CD4-positive, CD25-positive, alpha-beta regulatory T cell (primary cell): Measurements from ENCODE around the gene STK31. TPM values are rescaled to one million over a fixed set of nuclear protein-coding genes. Genes with fewer than 3 reads are reported as not detected.

Source experiments
- ATAC-seq, 2 donors: fragments of 150-1000 bp; cut with Tn5 transposase; one replicate each; pipeline ENCODE4 v1.10.0; 2021; ENCODE audit warnings: low read depth in 2 of 2, moderate number of reproducible peaks in 2 of 2, moderate library complexity in 1 of 2
- DNase-seq, 3 donors: peaks; one replicate each; pipeline versions ENCODE4 v3.0.0 to v3.0.0-alpha.2; 2012 to 2022; ENCODE audit warnings: mixed read lengths in 1 of 3
- H3K27ac ChIP-seq: one replicate; pipeline ENCODE4 v1.7.0; 2013; ENCODE audit warnings: mild to moderate bottlenecking, low read length; ENCODE audit not compliant: insufficient read depth, poor library complexity, severe bottlenecking
- H3K27me3 ChIP-seq: one replicate; pipeline ENCODE4 v1.7.0; 2013; ENCODE audit warnings: low read length; ENCODE audit not compliant: control insufficient read depth, insufficient read depth
- H3K36me3 ChIP-seq: one replicate; pipeline ENCODE4 v1.7.0; 2013; ENCODE audit warnings: mild to moderate bottlenecking, low read length, moderate library complexity; ENCODE audit not compliant: control insufficient read depth, insufficient read depth
- H3K4me1 ChIP-seq: 2 replicates; pipeline ENCODE4 v1.7.0; 2013; ENCODE audit warnings: mild to moderate bottlenecking, low read length; ENCODE audit not compliant: insufficient read depth, control insufficient read depth, poor library complexity, severe bottlenecking
- H3K4me3 ChIP-seq: one replicate; pipeline ENCODE4 v1.7.0; 2013; ENCODE audit warnings: low read depth, mild to moderate bottlenecking, low read length, moderate library complexity
- H3K9me3 ChIP-seq, 2 experiments: 1 replicate in 1 of 2; 2 replicates in 1 of 2; pipeline ENCODE4 v1.7.0; 2013; ENCODE audit warnings: low read length in 2 of 2, mild to moderate bottlenecking in 1 of 2, moderate library complexity in 1 of 2; ENCODE audit not compliant: control insufficient read depth in 2 of 2
- H3K27ac Mint-ChIP-seq, 3 donors: one replicate each; pipeline ENCODE4 v1.8.0; 2020 to 2022; ENCODE audit warnings: mild to moderate bottlenecking in 3 of 3, mixed read lengths in 3 of 3, moderate library complexity in 2 of 3
- H3K27me3 Mint-ChIP-seq: one replicate; pipeline ENCODE4 v1.8.0; 2022; ENCODE audit warnings: mild to moderate bottlenecking, mixed read lengths
- H3K36me3 Mint-ChIP-seq: one replicate; pipeline ENCODE4 v1.8.0; 2020; ENCODE audit warnings: mixed read lengths
- H3K4me1 Mint-ChIP-seq, 4 donors: one replicate each; pipeline ENCODE4 v1.8.0; 2020 to 2022; ENCODE audit warnings: mixed read lengths in 4 of 4, mild to moderate bottlenecking in 1 of 4
- H3K4me3 Mint-ChIP-seq, 4 donors: one replicate each; pipeline ENCODE4 v1.8.0; 2020 to 2022; ENCODE audit warnings: mild to moderate bottlenecking in 4 of 4, mixed read lengths in 4 of 4, moderate library complexity in 3 of 4
- H3K9me3 Mint-ChIP-seq, 7 donors: one replicate each; pipeline ENCODE4 v1.8.0; 2020 to 2022; ENCODE audit warnings: mixed read lengths in 7 of 7, mild to moderate bottlenecking in 3 of 7, moderate library complexity in 2 of 7
- polyA plus RNA-seq, 4 donors: library from polyadenylated mRNA; unstranded; fragments of 300-500 nt; fragmentation: Illumina TruSeq; gene quantifications; one replicate each; pipeline ENCODE4 v1.2.3, GENCODE V29; 2021
- total RNA-seq: library from RNA; stranded (reverse); gene quantifications from one replicate; pipeline ENCODE4 v1.2.3, GENCODE V29; 2022

Gene STK31, protein sequence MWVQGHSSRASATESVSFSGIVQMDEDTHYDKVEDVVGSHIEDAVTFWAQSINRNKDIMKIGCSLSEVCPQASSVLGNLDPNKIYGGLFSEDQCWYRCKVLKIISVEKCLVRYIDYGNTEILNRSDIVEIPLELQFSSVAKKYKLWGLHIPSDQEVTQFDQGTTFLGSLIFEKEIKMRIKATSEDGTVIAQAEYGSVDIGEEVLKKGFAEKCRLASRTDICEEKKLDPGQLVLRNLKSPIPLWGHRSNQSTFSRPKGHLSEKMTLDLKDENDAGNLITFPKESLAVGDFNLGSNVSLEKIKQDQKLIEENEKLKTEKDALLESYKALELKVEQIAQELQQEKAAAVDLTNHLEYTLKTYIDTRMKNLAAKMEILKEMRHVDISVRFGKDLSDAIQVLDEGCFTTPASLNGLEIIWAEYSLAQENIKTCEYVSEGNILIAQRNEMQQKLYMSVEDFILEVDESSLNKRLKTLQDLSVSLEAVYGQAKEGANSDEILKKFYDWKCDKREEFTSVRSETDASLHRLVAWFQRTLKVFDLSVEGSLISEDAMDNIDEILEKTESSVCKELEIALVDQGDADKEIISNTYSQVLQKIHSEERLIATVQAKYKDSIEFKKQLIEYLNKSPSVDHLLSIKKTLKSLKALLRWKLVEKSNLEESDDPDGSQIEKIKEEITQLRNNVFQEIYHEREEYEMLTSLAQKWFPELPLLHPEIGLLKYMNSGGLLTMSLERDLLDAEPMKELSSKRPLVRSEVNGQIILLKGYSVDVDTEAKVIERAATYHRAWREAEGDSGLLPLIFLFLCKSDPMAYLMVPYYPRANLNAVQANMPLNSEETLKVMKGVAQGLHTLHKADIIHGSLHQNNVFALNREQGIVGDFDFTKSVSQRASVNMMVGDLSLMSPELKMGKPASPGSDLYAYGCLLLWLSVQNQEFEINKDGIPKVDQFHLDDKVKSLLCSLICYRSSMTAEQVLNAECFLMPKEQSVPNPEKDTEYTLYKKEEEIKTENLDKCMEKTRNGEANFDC
- 0.44 TPM for total RNA-seq
- under 1 TPM in 1 of 4 donors, not detected in 3; 0.11 TPM for polyA plus RNA-seq

DNA sequence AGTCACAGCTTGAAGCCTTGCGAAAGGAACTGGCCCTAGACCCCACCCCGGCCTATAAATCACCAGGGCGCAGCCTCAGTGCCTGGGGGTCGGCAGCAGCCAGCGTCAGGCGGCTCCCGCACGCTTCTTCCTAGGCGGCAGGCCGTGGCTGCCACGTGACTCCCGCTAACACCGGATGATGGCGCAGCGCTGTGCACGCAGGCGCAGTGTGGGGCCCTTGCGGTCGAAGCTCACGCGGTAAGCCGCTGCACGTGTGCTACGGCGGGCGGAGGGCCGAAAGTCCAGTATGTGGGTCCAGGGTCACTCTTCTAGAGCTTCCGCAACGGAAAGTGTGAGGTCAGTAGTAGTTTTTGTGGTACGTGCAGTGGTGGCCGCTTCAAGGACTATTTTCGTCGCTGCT, at the start of gene STK31:
Gene STK31, plus strand, starts transcription at position 220 of the 400 bp plus-strand sequence. Its CDS starts 67 bp downstream, at position 287.
- Histone ChIP-seq H3K27me3 (no peaks in the 10 kb centered on the region), H3K36me3 (peaks cover 10% of the 10 kb centered on the region), H3K9me3 (peaks cover 7 to 14% of the 10 kb centered on the region in 2 experiments), H3K4me1 (no peaks in the 10 kb centered on the region), H3K4me3 (no peak within 1 kb of the TSS), H3K27ac (no peak within 1 kb of the TSS)
- Mint-ChIP-seq H3K27me3 (peaks cover 4% of the 10 kb centered on the region), H3K36me3 (peaks cover 16% of the 10 kb centered on the region), H3K27ac (no peak within 1 kb of the TSS), H3K9me3 (peaks cover 0 to 12% (median 5%) of the 10 kb centered on the region in 7 donors), H3K4me3 (no peak within 1 kb of the TSS), H3K4me1 (peaks cover 0 to 4% (median under 1%) of the 10 kb centered on the region in 4 donors)
- no peak for ATAC-seq
- DNase-seq = no peak

DNA sequence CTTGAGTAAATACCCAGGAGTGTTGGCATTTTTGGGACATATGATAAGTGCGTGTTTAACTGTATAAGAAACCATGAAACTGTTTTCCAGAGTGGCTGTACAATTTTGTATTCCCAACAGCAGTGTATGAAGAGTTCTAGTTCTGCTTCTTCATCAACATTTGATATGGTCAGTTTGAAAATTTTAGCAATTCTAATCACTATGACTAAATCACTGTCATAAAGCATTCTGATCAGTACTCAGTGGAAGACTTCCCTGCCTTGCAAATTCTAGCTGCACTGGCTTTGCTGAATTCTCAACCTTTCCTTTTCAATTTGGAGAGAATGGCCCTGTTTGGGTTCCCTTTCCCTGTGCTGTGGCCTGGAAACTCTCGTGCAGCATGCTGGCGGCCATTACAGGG, 48.6 kb upstream of the STK31 start:
- H3K4me1 ChIP-seq = no peaks in the 10 kb centered on the region
- Mint-ChIP-seq H3K27me3 (peaks cover 4% of the 10 kb centered on the region), H3K27ac (no peak overlapping the region), H3K4me3 (no peak overlapping the region), H3K4me1 (no peaks in the 10 kb centered on the region), H3K36me3 (peaks cover 4% of the 10 kb centered on the region), H3K9me3 (peaks cover 3 to 18% (median 7%) of the 10 kb centered on the region in 7 donors)
- DNase-seq = no peak
- H3K9me3 ChIP-seq = peaks cover 4 to 9% of the 10 kb centered on the region in 2 experiments
- ATAC-seq = no peak
- no peak overlapping the region for H3K27ac ChIP-seq
- no peaks in the 10 kb centered on the region for H3K36me3 ChIP-seq
- no peak overlapping the region for H3K4me3 ChIP-seq
- no peaks in the 10 kb centered on the region for H3K27me3 ChIP-seq

DNA sequence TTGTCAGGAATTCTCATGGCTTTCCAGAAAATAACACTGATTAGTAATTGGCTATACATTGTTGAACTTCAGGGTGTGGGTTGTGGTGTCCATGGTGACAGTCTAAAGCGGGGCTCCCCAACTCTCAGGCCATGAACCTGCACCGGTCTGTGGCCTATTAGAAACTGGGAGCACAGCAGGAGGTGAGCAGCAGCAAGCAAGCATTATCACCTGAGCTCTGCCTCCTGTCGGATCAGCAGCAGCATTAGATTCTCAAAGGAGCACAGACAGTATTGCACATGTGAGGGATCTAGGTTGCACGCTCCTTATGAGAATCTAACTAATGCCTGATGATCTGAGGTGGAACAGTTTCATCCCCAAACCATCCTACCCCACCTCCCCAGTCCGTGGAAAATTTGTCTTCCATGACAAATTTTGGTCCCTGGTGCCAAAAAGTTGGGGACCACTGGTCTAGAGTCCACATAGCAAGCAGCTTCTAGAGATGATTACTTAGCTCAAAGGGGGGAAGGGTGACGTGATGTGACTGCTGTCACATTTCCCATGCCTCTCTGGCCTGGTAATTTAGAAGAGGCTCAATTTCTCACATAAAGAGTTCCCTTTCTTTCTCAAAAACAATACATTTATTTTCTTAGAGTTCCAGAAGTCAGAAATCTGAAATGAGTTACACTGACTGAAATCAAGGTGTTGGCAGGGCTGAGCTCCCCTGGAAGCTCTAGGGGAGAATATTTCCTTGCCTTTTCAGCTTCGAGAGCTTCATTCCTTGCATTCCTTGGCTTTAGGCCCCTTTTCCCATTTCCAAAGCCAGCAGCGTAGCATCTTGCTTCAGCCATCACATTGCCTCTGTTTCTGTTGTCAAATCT, 47.7 kb upstream of the STK31 start:
- ATAC-seq = no peak
- Mint-ChIP-seq H3K27me3 (peaks cover 4% of the 10 kb centered on the region), H3K27ac (no peak overlapping the region), H3K9me3 (peaks cover 0 to 9% (median 4%) of the 10 kb centered on the region in 7 donors), H3K36me3 (peaks cover 4% of the 10 kb centered on the region), H3K4me1 (no peaks in the 10 kb centered on the region), H3K4me3 (no peak overlapping the region)
- H3K27me3 ChIP-seq = no peaks in the 10 kb centered on the region
- peaks cover 4 to 9% of the 10 kb centered on the region in 2 experiments for H3K9me3 ChIP-seq
- no peak for DNase-seq
- H3K27ac ChIP-seq = no peak overlapping the region
- no peak overlapping the region for H3K4me3 ChIP-seq
- no peaks in the 10 kb centered on the region for H3K4me1 ChIP-seq
- no peaks in the 10 kb centered on the region for H3K36me3 ChIP-seq

DNA sequence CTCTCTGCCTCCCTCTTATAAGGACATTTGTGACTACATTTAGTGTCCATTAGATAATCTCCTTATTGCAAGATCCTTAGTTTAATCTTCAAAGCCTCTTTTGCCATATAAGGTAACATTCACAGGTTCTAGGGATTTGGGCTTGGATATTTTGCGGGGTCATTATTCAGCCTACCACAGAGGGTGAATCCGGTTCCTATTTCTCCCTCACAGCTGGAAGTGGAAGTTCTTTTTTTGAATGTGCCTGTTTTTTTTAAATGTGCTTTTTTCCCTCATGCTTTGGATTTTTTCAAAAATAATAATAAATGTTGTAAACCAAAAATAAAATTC, 47.1 kb upstream of the STK31 start:
- H3K27ac Mint-ChIP-seq = no peak overlapping the region
- no peaks in the 10 kb centered on the region for H3K27me3 ChIP-seq
- H3K4me3 Mint-ChIP-seq = no peak overlapping the region
- no peak for DNase-seq
- no peaks in the 10 kb centered on the region for H3K4me1 Mint-ChIP-seq
- ATAC-seq = no peak
- no peaks in the 10 kb centered on the region for H3K36me3 ChIP-seq
- no peak overlapping the region for H3K4me3 ChIP-seq
- H3K27me3 Mint-ChIP-seq = peaks cover 4% of the 10 kb centered on the region
- H3K9me3 Mint-ChIP-seq = peaks cover 0 to 8% (median 4%) of the 10 kb centered on the region in 7 donors
- H3K4me1 ChIP-seq = no peaks in the 10 kb centered on the region
- H3K9me3 ChIP-seq = peaks cover 4 to 9% of the 10 kb centered on the region in 2 experiments
- no peak overlapping the region for H3K27ac ChIP-seq
- peaks cover 4% of the 10 kb centered on the region for H3K36me3 Mint-ChIP-seq

DNA sequence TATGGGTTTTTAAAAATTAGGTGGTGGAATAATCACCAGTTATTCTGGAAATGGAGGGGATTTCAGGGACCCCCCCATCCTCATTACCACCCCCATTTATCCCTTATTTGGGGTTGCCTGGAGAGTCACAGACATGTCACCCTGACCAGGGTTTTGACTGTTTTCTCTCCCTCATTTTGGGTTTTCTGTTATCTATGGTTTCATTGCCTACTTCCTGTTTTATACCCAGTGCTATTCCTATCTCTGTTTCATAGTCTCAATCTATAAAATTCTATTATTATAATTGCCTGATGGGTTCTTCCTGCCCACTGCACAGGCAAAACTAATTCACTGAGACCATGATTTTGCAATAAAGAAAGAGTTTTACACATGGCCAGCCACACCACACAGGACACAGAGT, 45.9 kb upstream of the STK31 start:
- H3K9me3 Mint-ChIP-seq = peaks cover 0 to 4% (median 0%) of the 10 kb centered on the region in 7 donors
- ATAC-seq (no peak), DNase-seq (no peak)
- Histone ChIP-seq H3K36me3 (no peaks in the 10 kb centered on the region), H3K4me3 (no peak overlapping the region), H3K27ac (no peak overlapping the region), H3K27me3 (no peaks in the 10 kb centered on the region), H3K4me1 (no peaks in the 10 kb centered on the region), H3K9me3 (peaks cover 0 to under 1% of the 10 kb centered on the region in 2 experiments)
- H3K4me3 Mint-ChIP-seq = no peak overlapping the region
- H3K27ac Mint-ChIP-seq = no peak overlapping the region
- H3K27me3 Mint-ChIP-seq = peaks cover 4% of the 10 kb centered on the region
- no peaks in the 10 kb centered on the region for H3K36me3 Mint-ChIP-seq
- no peaks in the 10 kb centered on the region for H3K4me1 Mint-ChIP-seq

DNA sequence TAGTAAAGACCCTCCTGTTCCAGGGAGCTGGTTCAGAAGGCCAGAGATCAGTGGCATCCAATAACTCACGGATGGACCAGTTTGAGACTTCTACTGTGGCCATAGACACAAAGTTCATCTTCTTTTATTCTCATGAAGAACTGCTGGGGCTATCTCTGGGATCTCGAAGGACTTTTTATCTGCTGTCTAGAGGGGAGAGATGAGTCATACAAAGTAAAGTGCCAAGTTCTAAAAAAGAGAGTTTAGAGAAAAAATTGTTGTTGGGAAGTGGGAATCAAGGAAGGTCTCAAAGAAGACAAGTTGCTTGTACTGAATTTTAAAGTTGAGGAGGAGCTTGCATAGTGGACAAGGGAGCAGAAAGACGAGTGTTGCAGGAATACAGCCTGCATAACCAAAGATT, 38.0 kb upstream of the STK31 start:
- Mint-ChIP-seq H3K4me1 (no peaks in the 10 kb centered on the region), H3K36me3 (peaks cover 3% of the 10 kb centered on the region), H3K9me3 (peaks cover 0 to 1% (median 0%) of the 10 kb centered on the region in 7 donors), H3K4me3 (no peak overlapping the region), H3K27ac (no peak overlapping the region), H3K27me3 (peaks cover 20% of the 10 kb centered on the region)
- Histone ChIP-seq H3K9me3 (no peaks in the 10 kb centered on the region), H3K36me3 (no peaks in the 10 kb centered on the region), H3K4me3 (no peak overlapping the region), H3K4me1 (no peaks in the 10 kb centered on the region), H3K27ac (no peak overlapping the region), H3K27me3 (no peaks in the 10 kb centered on the region)
- ATAC-seq (no peak), DNase-seq (no peak)

DNA sequence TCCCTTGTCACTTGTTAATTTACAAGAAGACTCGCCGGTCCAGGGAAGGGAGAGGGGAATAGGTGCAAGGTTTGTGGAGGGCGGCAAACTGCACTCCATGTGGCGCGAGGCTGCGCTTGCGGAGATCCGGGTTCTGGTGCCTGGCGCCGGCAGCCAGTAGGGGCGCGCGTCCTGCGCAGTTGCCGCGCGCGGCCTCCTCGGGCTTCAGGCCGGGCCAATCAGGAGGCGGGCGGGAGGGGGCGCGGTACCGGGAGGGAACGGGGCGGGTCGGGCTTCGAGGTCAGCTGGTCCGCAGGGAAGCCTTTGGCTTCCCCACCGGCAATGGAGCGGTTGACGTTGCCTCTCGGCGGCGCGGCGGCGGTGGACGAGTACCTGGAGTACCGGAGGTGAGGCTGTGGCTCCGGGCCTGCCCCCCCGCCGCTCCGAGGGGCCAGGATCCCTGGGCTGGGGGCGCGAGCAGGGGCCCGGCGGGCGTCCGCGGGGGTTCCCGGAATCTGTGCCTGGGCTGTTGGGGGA, 30.1 kb upstream of the STK31 start, which contains the start of gene FAM221A:
Gene FAM221A, plus strand, starts transcription at position 302 of the 516 bp plus-strand sequence. Its CDS starts 20 bp downstream, at position 322.
- peaks cover 5 to 28% (median 11%) of the 10 kb centered on the region in 4 donors for H3K4me1 Mint-ChIP-seq
- peak within 1 kb of the TSS; percentile 87 to 90 (median 88) for H3K27ac Mint-ChIP-seq
- H3K4me3 Mint-ChIP-seq = peak within 1 kb of the TSS; percentile 95 to 98 (median 97)
- no peaks in the 10 kb centered on the region for H3K27me3 ChIP-seq
- DNase-seq = peak; percentile 73 to 88 (median 80)
- no peaks in the 10 kb centered on the region for H3K36me3 ChIP-seq
- peaks cover 5% of the 10 kb centered on the region for H3K27me3 Mint-ChIP-seq
- peak within 1 kb of the TSS; percentile 61 for H3K27ac ChIP-seq
- peak; percentile 96 to 97 for ATAC-seq
- no peaks in the 10 kb centered on the region for H3K9me3 ChIP-seq
- H3K9me3 Mint-ChIP-seq = no peaks in the 10 kb centered on the region
- H3K36me3 Mint-ChIP-seq = no peaks in the 10 kb centered on the region
- H3K4me3 ChIP-seq = peak within 1 kb of the TSS; percentile 94
- H3K4me1 ChIP-seq = peaks cover 7% of the 10 kb centered on the region
